SJSA1 (cell line): Measurements from ENCODE around the gene MTPN. TPM values are rescaled to one million over a fixed set of nuclear protein-coding genes. Genes with fewer than 3 reads are reported as not detected.

Experiments used
- DNase-seq, 2 experiments: peaks; one replicate each; pipeline ENCODE4 v3.0.0-alpha.2; 2015 to 2020; ENCODE audit warnings: low spot score in 2 of 2, low read depth in 1 of 2
- H3K27ac ChIP-seq: fragments of 250-450 bp; sonication (Bioruptor Pico); 2 replicates; pipeline ENCODE4 v1.5.1; 2020; ENCODE audit warnings: mild to moderate bottlenecking, moderate library complexity
- H3K27me3 ChIP-seq: fragments of 250-450 bp; sonication (Bioruptor Pico); replicated peaks from 2 replicates; pipeline ENCODE4 v1.5.1; 2020; ENCODE audit warnings: mild to moderate bottlenecking, moderate library complexity
- H3K36me3 ChIP-seq: fragments of 250-450 bp; sonication (Bioruptor Pico); 2 replicates; pipeline ENCODE4 v1.5.1; 2020; ENCODE audit warnings: mild to moderate bottlenecking
- H3K4me1 ChIP-seq: fragments of 250-450 bp; sonication (Bioruptor Pico); replicated peaks from 2 replicates; pipeline ENCODE4 v1.6.1; 2021; ENCODE audit warnings: mild to moderate bottlenecking
- H3K4me3 ChIP-seq: fragments of 250-450 bp; sonication (Bioruptor Pico); 2 replicates; pipeline ENCODE4 v1.5.1; 2020; ENCODE audit warnings: mild to moderate bottlenecking
- H3K9me3 ChIP-seq: fragments of 250-450 bp; sonication (Bioruptor Pico); replicated peaks from 2 replicates; pipeline ENCODE4 v1.5.1; 2020; ENCODE audit warnings: mild to moderate bottlenecking
- total RNA-seq: library from RNA; depleted of rRNA; stranded (reverse); fragments of >200 nt; shearing (Covaris generic); gene quantifications from 2 replicates; pipeline ENCODE4 v1.2.3, GENCODE V29; 2014

MTPN gene
- total RNA-seq, 1 experiment from 2014 or later = 108 TPM

DNA sequence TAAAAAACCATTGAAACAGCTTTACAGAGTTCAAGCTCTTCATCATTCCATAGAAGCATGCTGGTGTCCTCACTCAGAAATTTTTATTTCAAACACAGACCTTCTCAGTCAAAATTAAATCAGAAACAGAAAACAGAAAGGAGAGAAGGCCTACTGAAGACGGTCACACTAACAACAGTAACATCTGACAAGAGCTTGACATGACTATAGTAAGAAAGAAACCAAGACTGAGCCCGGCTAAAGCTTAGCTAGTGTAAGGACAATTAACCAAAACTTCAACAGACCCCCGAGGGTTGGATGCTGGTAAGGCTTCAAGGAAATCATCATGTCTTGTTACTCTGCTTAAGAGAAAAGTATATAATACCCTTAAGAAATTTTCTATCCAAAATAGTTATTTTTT is 38.6 kb downstream of the MTPN start:
- peaks cover 9% of the 10 kb centered on the region for H3K36me3 ChIP-seq
- no peaks in the 10 kb centered on the region for H3K27me3 ChIP-seq
- H3K27ac ChIP-seq = no peak overlapping the region
- peaks cover 3% of the 10 kb centered on the region; the same call in 1 of the 2 replicates for H3K4me1 ChIP-seq
- H3K4me3 ChIP-seq = no peak overlapping the region
- DNase-seq = no peak
- H3K9me3 ChIP-seq = no peaks in the 10 kb centered on the region

DNA sequence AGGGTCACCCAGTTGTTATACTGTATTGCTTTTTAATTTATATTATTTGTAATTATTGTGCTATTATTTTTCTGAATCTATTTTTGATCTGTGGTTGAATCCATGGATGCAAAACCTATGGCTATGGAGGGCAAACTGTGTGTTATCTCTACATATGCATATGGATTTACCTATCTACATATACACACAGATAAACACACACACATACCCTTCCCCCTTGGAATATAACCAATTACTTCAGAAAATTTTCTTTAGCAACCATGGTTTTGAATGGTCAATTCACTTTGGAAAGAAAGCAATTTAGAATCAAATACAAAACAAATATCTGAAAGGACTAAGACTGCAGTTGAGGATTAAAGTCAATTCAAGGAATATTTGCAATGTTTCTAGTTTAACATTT is 39.1 kb downstream of the MTPN start:
- no peak for DNase-seq

DNA sequence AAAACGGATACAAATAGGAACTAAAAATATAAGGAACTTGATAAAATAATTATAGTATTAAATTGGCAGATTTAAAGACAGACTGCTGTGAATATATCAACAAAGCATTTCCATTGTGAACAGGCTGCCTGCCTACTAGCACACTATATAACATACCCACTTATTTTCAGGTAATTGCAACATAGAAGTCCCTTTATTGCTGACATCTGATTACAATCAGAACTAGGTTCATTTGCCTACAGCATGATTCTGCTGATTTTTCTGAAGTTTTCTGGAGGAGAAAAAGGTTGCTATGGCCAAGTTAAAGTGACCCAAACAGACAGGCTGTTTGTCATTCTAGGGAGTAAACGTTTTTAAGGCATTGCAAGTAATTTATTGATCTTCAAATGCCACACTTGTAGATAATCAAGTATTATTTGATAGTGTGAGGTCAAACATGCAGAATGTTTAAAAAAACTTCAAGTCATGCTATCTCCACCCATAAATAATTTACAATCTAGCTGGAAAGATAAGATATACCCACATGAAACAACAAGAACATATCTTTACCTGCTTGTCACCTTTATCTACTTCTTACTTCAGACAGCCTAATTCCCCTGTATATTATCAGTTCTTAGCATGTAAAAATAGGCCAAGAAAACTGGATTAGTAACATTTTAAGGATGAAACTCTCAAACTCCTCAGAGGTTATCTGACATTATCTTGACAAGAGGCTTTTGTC is 40.5 kb downstream of the MTPN start:
- no peaks in the 10 kb centered on the region for H3K27me3 ChIP-seq
- no peaks in the 10 kb centered on the region for H3K9me3 ChIP-seq
- DNase-seq = no peak

More for the DNA sequence above, 39.1 kb downstream of the MTPN start:
- no peaks in the 10 kb centered on the region for H3K9me3 ChIP-seq
- H3K27me3 ChIP-seq = no peaks in the 10 kb centered on the region
- H3K4me1 ChIP-seq = peaks cover 3% of the 10 kb centered on the region; the same call in 1 of the 2 replicates
- H3K36me3 ChIP-seq = peaks cover 9% of the 10 kb centered on the region
- H3K27ac ChIP-seq = no peak overlapping the region
- no peak overlapping the region for H3K4me3 ChIP-seq

DNA sequence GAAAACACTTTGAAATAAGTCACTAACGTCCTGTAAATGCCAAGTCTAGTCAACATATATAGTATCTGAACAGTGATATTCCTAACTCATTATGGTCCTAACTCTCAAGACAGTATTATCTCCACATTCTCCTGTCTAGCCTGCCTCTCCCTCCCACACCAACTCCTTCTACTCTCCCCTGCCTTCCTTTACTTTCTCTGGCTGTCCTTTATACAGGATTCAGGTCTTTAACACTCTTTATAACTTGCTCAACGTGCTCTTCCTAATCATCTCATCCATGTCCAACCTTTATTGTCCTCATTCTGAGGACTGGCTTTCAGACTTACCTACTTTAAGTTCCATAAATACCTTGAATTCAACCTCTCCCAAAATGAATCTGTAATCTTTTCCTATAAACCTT is 42.5 kb downstream of the MTPN start:
- H3K4me3 ChIP-seq = no peak overlapping the region

More for the DNA sequence above, 40.5 kb downstream of the MTPN start:
- Histone ChIP-seq H3K27ac (no peak overlapping the region), H3K4me1 (peaks cover 3% of the 10 kb centered on the region; the same call in 1 of the 2 replicates), H3K36me3 (peaks cover 9% of the 10 kb centered on the region), H3K4me3 (no peak overlapping the region)

DNA sequence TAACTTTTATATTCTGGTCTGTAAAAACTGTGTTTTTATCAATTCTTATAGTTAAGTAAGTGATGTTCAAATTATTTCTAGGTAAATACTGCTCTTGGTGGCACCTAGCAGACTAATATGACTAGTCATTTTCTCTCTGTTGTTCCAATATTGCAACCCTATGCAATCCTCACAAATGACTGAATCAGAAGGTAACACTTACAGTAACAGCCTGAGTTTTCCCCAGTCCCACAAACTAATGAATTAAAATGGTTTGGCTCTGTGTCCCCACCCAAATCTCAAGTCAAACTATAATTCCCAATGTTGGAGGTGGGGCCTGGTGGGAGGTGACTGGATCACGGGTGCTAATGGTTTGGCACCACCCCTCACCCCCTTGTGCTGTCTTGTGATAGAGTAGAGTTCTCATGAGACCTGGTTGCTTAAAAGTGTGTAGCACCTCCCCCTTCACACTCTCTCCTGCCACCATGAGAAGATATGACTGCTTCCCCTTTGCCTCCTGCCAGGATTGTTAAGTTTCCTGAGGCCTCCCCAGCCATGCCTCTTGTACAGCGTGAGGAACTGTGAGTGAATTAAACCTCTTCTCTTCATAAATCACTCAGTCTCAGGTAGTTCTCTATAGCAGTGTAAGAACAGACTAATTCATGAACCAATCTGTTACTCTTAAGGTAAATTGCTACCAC is 43.5 kb downstream of the MTPN start:
- peaks cover 20% of the 10 kb centered on the region for H3K36me3 ChIP-seq
- H3K27me3 ChIP-seq = no peaks in the 10 kb centered on the region
- H3K4me1 ChIP-seq = peaks cover 13% of the 10 kb centered on the region
- no peak overlapping the region for H3K4me3 ChIP-seq
- DNase-seq = no peak
- no peaks in the 10 kb centered on the region for H3K9me3 ChIP-seq
- H3K27ac ChIP-seq = no peak overlapping the region

More for the DNA sequence above, 42.5 kb downstream of the MTPN start:
- Histone ChIP-seq H3K36me3 (peaks cover 12% of the 10 kb centered on the region; the same call in 1 of the 2 replicates), H3K27me3 (no peaks in the 10 kb centered on the region), H3K27ac (no peak overlapping the region), H3K4me1 (peaks cover 13% of the 10 kb centered on the region), H3K9me3 (no peaks in the 10 kb centered on the region)
- DNase-seq = no peak

DNA sequence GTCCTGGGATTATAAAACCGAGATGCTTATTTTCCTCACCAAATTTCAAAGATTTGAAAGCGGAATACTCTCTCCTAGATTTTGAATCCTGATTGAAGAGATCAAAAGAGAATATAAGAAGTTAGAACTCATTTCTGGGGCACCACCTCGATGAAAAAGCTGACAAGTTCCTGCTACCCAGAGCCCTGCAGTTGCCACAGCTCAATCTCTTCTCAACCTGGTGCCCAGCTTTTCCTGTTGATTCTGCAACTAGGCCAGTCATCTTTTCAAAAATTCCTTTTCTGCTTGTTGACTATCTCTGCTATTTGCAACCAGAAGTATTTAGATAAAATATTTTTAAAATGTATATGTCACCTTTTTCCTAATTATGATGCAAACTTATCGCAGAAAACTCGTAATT is 45.0 kb downstream of the MTPN start:
- H3K4me3 ChIP-seq = no peak overlapping the region
- no peak overlapping the region for H3K27ac ChIP-seq
- peaks cover 9% of the 10 kb centered on the region for H3K4me1 ChIP-seq
- no peaks in the 10 kb centered on the region for H3K27me3 ChIP-seq
- peaks cover 31% of the 10 kb centered on the region for H3K36me3 ChIP-seq
- no peaks in the 10 kb centered on the region for H3K9me3 ChIP-seq
- no peak for DNase-seq

DNA sequence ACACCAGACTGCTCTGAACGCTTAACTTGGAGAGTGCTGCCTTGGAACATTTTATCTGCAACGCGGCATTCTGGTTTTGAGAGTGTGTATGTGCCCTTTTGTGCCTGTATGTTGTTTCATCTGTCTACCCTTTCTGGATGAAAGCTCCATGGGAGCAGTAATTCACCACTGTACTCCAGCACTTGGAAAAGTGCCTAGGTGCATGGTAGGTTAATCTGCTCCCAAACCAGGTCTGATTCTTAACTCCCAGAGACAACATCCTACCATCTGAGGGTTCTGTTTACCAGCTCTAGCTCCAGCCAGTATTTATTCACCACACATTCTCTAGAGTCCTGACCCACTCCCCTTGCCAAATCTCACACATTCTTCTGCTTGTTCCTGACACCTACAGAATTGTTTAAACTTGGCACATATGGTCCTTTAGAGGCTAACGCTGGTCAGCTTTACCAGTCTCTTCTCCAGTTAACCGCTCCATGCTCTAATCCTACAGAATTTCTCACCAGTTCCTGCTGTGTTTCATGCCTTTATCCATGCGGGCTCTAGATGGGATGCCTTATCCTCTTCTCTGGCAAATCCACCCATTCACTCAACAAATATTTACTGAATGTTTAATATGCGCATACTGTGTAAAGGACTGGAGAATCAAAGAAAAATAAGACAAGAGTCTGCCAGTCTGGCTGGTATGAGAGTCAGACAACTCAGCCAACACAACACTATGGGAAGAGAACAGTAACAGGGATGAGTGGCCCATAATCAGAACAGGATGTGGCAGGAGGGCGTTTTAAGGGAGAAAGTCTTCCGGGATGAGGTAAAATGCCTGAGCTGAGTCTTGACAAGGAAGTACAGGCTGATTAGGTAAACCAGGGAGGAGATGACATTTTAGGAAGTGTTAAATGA is 46.3 kb downstream of the MTPN start:
- peak in 1 of 2 experiments; percentile 22 for DNase-seq
- H3K36me3 ChIP-seq = peaks cover 32% of the 10 kb centered on the region
- no peaks in the 10 kb centered on the region for H3K9me3 ChIP-seq
- H3K4me1 ChIP-seq = peaks cover 9% of the 10 kb centered on the region
- no peaks in the 10 kb centered on the region for H3K27me3 ChIP-seq
- no peak overlapping the region for H3K4me3 ChIP-seq
- peak overlapping the region; percentile 20; the same call in 1 of the 2 replicates for H3K27ac ChIP-seq

DNA sequence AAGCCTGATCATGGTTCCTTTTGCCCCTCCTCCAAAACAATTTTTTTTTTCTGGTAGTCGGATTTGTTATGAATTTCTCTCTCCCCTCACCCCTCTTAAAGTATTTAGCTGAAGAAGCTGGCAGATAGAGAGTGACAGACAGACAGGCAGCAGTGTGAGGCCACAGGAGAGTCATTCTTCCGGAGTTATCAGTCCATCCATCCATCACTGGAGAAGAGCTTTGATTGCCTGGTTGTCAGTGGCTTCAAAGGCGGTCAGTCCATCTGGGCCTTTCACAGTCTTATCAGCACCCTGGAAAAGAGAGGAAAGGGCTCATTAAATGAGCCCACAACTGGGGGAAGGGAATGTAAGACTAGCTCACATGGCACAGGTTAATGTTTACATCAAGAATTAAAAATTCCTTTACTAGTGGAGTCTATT is 47.4 kb downstream of the MTPN start:
- Histone ChIP-seq H3K4me3 (no peak overlapping the region), H3K9me3 (no peaks in the 10 kb centered on the region), H3K27me3 (no peaks in the 10 kb centered on the region), H3K36me3 (peaks cover 32% of the 10 kb centered on the region), H3K27ac (no peak overlapping the region), H3K4me1 (peaks cover 9% of the 10 kb centered on the region)
- DNase-seq = no peak

DNA sequence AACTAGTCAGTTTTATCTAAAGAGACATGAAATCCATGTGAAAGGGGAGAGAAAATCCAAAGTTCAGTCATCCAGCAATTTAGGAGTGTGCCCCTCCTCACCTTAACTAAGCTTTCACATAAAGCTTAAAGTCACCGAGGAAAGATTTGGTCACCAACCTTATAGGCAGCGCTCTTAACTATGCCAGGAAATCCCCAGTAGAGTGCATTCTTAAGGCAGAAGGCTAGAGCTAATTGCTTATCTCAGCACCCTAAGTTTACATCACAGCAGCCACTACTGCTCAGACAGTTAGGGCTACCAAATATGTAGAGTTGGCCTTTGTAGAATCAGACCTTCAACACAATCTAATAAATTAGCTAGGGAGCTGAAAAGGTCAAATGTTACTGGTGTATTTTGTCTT is 47.9 kb downstream of the MTPN start:
- H3K27me3 ChIP-seq = no peaks in the 10 kb centered on the region
- peaks cover 13% of the 10 kb centered on the region for H3K4me1 ChIP-seq
- no peak overlapping the region for H3K27ac ChIP-seq
- DNase-seq = no peak
- H3K36me3 ChIP-seq = peaks cover 31% of the 10 kb centered on the region
- no peak overlapping the region for H3K4me3 ChIP-seq
- H3K9me3 ChIP-seq = no peaks in the 10 kb centered on the region

DNA sequence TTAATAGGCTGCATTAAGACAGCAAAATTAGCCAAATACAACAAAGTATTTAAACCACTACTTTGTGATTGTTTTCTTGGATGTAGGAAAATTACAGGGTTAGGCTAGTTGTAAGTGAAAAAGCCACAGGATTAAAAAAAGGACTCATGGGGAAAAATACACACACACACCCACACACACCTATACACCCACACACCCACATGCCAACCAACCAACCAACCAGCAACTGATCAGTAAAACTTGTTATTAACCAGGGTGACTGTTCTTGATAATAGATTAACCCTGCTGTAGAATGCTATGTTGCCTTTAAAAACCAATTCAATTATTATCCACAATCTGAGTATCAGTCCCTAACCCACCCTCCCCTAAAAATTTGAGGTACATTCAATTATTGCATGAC is 49.0 kb downstream of the MTPN start:
- H3K4me3 ChIP-seq = no peak overlapping the region
- peaks cover 28% of the 10 kb centered on the region for H3K36me3 ChIP-seq
- H3K9me3 ChIP-seq = no peaks in the 10 kb centered on the region
- DNase-seq = no peak
- peaks cover 21% of the 10 kb centered on the region for H3K4me1 ChIP-seq
- H3K27ac ChIP-seq = no peak overlapping the region
- H3K27me3 ChIP-seq = no peaks in the 10 kb centered on the region

DNA sequence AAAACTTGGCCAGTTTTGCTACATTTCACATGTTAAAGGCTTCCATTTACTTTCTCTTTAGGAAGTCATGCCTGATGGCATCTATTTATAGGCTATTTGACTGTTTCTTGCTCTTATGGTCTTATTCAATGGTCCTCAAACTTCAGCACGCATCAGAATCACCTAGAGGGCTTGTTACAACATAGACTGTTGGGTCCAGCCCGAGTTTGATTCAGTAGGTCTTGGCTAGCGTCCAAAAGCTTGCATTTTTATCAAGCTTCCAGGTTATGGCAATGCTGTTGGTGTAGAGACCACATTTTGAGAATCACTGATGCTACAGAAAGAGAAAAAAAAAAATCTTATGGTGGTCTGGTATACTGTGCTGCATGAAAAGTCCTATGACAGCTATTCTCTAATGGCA is 51.9 kb downstream of the MTPN start:
- DNase-seq = no peak
- Histone ChIP-seq H3K4me3 (no peak overlapping the region), H3K27ac (no peak overlapping the region), H3K36me3 (peaks cover 25% of the 10 kb centered on the region), H3K27me3 (no peaks in the 10 kb centered on the region), H3K9me3 (no peaks in the 10 kb centered on the region), H3K4me1 (peaks cover 13% of the 10 kb centered on the region)

DNA sequence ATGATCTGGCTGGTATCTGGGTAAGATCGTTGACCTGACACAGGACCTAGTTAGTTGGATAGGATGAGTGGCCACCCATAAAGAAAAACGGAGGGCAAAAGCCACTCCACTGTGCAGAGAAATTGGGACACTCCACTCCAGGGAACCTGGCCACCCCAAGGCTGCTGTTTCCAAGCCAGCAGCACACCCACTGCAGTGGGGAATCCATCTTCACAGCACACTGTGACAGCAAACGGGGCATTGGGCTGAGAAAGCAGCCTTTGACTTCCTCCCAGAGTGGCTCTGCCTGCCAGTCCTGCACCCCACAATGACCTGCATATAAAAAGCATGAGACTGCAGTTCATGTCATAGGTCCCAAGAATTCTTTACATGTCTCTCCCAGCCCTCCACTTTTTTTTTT is 52.9 kb downstream of the MTPN start:
- peak in 1 of 2 experiments; percentile 9 for DNase-seq

DNA sequence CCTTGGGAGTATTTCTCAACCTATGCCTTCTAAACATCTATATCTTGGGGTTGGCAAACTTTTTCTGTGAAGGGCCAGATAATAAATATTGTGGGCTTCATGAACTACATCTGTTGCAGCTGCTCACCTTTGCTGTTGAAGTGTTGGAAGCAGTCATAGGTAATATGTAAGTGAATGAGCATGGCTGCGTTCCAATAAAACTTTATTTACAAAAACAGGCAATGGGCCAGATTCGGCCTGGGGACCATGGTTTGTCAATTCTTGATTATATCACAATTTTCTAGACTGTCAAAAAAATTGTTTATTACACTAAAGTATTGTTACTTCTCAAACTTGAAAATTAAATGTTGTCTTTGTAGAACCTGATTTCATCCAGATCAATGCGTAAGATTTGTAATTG is 54.9 kb downstream of the MTPN start:
- Histone ChIP-seq H3K27me3 (no peaks in the 10 kb centered on the region), H3K36me3 (0 out of 2 replicates have a peak, but pooled peaks cover 2% of the 10 kb centered on the region), H3K9me3 (no peaks in the 10 kb centered on the region), H3K27ac (no peak overlapping the region), H3K4me3 (no peak overlapping the region), H3K4me1 (peaks cover 17% of the 10 kb centered on the region)
- DNase-seq = no peak

More for the DNA sequence above, 52.9 kb downstream of the MTPN start:
- Histone ChIP-seq H3K9me3 (no peaks in the 10 kb centered on the region), H3K27ac (peak overlapping the region; percentile 69), H3K27me3 (no peaks in the 10 kb centered on the region), H3K4me3 (no peak overlapping the region), H3K4me1 (peaks cover 13% of the 10 kb centered on the region), H3K36me3 (peaks cover 19% of the 10 kb centered on the region)
